Activated naive CD4-positive, alpha-beta T cell treated with Interleukin-2 at 50 U/mL for 16 hours (primary cell): Measurements from ENCODE around the gene CLEC16A.

Experiments
- DNase-seq: peaks from one replicate; pipeline ENCODE4 v3.0.0-alpha.2; 2020

The CLEC16A gene

DNA sequence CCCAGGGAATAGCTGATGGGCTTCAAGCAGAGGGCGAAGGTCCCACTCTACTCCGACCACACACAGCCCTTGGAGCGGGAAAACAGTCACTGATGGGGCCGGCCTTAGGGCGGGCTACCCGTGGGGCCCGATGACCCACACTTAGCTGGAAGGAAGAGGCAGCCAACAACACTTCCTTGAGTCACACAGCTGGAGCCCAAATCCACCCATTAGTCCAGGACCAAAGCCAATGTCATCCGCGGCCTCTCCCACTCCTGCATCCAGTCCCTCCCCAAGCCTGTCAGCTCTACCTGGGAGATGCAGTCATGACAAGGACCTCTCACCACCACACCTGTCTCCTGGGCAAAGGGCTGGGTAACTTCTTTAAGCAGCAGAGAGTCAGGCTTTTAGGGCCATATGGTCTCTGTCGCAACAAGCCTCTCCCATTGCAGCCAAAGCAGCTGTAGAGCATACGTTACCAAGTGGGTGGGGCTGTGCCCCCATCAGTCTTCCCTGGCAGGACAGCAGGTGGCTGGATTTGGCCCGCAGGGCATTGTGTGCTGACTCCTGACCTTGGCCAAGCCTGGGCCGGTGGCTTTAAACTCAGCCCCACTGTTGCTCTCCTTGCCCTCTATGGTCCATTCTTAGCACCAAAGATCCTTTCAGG, 200.9 kb downstream of the CLEC16A start:
- no peak for DNase-seq

DNA sequence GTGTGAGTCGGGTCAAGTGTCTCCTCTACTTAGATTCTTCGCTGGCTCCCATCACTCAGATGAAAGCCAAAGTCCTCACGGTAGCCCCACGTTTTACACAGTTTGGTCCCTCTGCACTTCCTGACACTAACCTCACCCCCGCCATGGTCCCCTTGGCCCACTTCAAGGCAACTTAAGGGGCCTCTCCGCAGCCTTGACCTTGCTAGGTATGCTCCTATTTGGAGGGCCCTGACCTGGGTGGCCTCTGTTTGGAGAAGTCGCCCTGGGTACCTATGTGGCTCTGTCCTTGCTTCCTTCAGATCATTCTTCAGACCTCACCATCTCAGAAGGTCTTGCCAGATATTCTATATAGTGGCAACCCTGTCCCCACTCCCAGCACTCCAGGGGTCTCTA, 201.5 kb downstream of the CLEC16A start:
- no peak for DNase-seq

DNA sequence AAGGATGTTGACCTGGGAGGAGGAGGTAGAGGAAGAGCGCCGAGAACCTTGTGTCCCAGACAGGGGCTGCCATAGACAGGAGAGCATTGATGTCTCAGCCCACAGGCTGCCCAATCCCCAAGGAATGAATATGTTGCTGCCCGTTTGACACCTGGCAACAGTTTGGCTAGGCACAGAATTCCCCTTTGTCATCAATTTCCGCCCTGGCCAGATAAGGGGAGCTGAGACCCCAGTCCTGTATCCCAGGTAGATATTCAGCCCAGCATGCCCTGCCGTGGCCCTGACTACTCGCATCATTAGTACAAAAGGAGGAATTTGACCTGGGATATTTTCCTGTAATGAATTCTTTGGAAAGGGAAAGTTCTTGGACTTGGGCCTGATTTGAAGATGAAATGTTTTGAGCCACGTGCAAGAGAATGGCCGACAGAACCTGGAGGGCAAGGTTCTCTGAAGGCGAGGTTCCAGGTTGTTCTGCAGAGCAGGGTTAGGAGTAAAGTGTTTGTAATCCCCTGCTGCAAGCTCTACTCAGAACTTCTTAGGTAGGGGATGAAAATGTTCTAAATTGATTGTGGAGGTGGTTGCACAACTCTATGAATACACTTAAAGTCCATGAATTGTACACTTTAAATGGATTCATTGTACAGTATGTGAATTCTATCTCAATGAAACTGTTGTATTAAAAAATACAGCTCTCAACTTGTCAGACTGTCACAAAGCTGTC, 202.8 kb downstream of the CLEC16A start:
- no peak for DNase-seq

DNA sequence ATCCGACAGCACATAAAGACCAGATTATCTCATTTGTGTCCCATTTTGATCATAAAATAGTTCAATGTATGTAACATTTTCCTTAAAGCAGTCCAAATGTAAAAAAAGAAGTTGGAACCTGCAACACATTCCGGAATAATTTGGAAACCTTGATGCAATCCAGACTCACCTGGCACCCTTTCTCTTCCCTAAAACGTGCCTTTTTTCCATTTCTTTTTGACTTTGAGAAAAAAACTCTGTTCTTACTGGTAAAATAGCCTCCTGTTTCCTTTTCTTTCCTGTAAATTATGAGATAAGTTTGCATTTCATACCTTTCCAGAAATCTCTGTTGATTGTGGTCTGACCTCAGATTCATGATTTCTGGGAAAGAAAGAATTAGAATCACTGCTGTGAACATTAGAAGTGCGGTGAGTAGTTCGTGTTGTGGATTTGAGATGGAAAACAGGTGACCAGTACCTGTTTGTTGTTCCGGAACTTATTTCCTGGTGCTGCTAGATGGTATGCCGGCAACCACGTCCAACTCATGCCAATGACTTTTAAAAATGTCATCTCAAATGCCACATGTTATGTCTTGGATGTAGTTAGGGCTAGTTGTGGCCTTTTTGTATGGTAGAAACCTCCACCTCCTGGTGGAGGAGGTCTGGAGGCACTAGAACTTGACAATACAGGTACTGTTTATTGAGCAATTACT, 203.5 kb downstream of the CLEC16A start:
- DNase-seq = no peak

DNA sequence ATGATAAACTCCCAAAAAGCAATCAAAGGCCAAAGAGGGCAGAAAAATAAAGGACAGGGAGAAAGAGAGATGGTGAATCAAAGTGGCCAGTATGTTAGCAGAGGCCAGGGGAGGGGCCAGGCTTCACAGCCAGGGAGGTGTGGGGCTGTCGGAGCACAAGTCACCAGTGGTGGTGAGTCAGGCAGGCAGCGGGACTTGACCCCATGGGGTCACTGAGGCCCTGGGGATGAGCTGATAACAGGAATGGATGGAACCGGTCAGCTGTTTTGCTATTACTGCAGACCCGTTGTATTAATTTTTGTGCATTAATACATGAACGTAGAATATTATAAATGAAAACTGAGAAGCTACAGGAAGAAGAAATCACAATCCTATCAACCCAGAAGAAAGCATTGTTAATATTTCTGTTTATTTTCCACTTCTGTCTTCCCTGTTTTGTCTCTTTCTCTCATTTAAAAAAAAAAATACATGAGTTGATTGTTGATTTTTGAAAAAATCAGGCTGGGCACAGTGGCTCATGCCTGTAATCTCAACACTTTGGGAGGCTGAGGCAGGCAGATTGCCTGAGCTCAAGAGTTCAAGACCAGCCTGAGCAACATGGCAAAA, 204.8 kb downstream of the CLEC16A start:
- DNase-seq = no peak

DNA sequence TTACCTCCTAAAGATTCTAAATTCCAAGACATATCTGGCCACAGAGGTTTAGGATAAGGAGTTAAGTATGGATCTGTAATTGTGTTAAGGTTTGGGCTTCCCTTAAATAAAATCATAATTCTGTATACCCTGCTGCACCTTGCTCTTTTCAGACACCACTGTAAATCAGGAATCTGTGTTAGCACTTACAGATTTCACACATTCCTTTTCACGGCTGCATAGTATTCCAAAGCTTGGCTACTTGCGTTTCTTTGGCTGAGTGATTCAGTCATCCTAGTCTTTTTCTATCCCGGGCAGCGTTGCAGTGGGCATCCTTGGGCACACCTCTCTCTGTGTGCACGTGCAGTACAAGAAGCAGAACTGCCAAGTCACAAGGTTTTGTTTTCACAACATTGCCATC, 205.8 kb downstream of the CLEC16A start:
- no peak for DNase-seq

DNA sequence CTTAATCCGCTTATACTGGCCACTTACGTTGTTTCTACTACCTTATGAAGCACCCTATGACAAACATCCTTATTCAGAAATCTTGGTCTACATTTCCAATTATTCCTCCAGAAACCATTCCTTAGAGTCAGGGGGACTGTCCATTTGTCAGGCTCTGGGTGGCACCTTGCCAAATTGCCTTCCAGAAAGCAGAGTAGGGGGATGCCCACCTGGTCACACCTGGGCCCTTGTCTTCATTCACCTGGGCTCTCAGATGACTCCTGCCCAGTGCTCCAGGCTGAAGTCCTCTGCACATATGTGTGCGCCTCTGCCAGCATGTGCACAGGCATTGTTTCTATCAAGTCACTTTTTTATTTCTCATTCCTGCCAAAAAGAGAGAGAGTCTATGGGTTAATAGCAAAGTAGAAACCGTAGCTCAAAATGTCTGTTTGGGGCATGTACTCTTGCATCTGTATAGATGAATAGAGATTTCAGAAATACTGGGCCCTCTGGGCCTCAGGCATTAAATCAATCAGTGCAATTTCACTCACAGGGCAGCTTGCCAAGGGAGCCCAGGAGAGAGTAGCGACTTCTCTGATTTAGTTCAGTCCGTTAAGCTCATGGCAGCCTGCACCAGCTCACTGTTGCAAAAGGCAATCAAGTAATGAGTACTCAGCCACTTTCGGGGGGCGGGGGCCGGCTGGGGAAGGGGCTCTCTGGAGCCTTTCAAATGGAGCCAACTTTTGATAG, 207.0 kb downstream of the CLEC16A start:
- no peak for DNase-seq

DNA sequence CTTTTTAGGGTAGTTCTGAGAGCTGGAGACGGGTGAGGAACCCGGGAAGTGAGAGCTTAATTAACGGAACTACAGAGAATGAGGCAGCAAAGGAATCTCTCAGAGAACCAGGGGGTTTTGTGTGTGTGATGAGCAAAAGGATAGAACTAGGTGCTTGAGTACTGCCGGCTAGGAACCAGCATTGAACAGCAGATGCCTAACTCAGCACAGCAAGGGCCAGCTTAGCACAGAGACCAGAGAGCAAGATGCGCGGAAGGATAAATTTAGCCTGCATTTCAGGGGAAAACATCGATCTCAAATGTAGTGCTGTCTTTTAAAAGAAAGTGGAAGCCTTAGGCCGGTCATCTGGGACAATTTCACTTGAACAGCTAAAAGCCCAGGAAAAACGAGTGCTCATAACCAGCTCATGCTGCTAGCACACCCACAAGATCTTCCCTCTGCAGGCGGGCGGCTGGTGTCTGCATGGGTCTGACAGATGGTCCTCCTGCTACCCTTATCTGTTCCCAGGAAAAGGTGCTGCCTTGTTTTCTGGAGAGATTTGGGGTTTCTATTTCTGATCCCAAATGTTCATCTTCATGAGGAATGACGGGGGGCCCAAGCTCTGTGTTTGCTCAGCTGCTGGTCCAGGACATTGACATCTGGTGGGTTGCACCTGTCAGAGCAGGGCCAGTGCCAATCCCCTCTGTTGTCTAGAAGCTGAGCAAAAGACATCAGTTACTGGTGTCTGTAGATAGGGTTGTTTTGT, 207.7 kb downstream of the CLEC16A start:
- no peak for DNase-seq

DNA sequence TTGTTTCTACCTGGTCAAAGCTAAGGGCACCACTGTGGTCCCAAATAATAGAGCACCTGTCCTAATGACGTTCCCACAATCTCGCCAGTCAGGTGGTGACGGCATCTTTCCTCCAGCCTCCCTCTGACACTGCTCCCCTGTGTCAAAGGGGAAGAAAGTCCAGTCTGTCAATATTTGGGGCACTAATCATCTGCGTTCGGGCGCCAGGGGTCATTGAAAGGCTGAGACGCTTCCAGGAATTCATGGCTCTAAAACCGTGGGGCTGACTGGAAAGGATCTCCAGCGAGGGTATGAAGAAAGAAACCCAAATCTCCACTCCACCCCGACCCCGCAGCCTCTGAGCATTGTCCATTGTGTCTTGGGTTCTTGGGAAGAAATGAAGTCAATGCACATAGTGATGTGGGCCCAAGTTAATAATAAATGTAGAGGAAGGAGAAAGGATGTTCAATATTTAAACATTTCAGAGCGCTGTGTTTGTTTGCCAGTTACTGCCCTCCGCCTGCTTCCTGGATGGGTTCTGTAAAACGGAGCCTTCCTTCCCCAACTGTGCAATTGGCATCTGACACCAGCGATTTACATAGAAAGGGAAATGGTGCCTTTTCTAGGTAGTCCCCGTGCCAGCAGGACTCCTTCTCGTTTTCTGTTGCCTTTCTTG, 208.4 kb downstream of the CLEC16A start:
- no peak for DNase-seq

DNA sequence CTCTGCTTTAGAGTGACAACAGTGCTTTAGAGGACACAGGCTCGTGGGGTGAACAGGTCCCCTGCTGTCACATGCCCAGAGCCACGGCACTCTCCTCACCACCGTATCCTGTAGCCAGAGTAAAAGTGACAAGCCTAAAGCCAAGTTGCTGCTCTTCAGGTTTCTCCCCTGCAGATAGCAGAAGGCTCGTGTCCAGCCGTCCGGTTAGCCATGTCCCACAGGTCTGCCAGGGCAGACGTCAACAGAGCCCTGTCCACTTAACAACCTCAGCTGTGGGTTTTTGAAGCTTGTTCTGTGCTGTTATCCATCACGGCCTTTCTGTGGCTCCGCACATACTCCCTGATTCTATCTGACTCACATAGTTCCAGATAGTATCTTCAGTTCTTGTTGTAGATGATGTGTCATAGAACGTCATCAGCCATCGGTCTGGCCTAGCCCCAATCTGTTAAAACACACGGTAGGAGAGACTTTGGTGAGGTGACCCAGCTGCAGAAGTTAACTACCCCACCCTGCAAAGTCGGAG, 211.0 kb downstream of the CLEC16A start:
- DNase-seq = no peak

DNA sequence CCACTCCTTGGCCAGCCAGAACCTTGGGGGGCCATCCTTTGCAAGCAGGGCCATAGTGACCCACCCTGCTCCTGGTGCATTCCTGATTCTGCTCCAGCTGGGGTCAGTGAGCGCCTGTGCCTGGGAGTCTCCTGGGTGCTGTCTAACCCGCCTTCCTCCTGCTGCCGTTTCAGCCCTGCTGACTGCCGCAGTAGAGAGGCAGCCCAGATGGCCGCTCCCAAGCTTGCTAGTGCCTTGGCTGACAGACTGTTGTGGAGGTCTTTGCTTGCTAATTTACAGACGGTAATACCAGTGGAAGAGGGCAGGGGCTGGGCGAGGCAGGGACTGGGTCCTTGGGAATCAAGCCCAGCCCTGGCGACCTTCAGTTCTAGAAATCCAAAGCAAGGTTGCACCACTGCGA, 212.0 kb downstream of the CLEC16A start:
- no peak for DNase-seq

DNA sequence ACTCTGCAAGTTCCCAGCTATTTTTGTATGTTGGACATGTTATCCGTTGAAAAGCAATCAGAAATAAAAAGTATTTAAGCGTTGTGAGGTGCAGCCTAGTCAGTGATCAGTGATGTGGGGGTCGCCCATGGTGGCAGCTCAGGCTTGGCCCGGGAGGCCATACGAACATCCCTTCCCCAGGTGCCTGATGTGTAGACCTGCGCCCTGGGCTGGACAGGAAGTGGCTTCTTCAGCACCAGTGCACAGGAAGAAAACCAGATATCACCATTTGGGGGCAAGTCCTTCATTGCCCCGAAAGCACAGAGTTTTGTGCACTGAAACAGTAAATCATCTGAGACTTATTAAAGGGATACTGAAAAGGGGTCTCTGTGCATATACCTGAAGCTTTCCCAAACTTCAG, 212.8 kb downstream of the CLEC16A start:
- DNase-seq = no peak

DNA sequence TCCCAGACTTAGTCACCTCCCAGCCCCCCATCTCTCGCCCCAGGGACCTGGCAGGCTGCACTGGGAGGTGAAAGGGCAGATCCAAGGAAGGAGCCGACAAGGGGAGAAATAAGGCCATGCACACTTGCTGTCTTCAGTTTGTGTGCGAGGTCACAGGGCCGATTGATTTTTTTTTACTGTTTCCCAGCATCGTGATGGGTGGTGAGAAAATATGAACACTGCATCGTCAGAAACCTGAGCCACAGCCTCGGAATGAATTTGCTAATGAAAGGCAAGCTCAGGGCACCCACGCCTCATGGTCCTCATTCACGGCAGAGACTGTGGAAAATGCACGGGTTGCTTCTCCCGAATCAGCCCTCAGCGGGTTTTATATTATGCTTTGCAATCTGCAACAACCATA, 213.7 kb downstream of the CLEC16A start:
- no peak for DNase-seq

DNA sequence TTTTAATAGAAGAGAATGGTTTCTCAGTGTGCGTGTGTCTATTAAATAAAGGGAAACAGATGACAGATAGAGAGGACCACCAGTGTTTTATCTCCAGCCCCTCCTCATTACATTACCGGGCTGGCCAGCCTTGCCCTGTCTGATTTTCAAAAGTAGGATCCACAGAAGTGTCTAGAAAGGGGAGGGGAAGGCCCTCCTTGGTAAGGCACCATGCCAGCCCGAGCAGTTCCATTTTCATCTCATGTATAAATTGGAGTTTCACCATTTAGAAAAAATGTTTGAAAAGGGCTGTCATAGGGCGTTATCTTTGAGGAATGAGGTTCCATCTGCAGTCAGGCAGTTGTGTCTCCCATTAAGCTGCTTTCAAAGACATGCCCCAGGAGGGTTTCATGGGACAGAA, 214.9 kb downstream of the CLEC16A start:
- no peak for DNase-seq

DNA sequence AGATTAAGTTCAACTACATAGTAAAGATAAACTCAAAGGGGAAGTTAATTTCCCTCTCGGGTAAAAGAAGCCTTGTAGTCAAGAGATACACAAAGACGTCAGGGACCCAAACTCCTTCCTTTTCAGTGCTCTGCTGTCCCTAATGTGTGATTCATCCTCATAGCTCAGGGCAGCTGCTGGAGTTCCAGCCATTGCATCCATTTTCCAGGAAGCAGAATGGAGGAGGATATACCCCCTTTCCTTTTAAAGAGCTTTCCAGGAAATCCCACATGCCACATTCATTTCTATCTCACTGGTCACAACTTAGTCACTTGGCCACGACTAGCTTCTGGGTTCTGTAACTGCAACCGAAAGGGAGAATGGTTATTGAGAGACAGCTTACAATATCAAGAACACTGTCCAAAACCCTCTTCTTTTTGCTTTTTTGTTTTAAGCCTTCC, 216.3 kb downstream of the CLEC16A start:
- no peak for DNase-seq

DNA sequence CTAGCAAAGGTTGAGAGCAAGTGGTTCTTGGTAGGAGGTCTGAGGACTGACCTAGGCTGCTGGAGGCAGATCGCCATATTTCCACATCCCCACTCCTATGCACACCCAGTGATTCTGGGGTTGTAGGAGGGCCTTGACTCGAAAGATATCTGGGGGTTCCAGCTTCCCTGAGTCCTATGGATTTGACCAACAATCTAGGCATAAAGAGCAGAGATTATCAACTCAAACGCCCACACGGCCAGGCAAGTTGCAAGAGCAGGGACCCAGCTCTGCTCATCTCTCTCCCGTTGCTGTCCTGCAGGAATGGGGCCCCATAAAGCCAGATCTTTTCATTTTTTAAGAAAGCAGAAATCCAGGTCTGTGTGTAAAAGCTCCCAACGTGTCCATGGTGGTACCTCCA, 217.1 kb downstream of the CLEC16A start:
- no peak for DNase-seq

DNA sequence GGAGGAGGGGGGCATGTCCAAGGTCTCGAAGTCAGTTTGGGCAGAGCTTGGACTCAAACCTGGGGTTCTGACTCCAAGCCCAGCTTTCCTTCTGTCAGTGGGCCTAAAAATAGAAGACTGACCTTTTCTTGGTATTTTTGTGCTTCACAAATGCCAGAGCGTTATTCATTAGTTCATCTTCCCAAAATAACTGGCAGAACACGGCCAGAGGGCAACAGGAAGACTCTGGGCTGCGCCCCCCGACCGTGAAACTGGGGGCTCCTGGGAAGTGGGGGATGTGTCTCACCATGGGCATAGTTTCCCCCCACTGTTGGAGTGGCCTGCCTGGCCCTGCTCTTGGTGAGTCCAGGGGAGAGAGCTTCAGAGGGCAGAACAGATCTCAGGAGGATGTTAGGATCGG, 217.6 kb downstream of the CLEC16A start:
- DNase-seq = no peak

DNA sequence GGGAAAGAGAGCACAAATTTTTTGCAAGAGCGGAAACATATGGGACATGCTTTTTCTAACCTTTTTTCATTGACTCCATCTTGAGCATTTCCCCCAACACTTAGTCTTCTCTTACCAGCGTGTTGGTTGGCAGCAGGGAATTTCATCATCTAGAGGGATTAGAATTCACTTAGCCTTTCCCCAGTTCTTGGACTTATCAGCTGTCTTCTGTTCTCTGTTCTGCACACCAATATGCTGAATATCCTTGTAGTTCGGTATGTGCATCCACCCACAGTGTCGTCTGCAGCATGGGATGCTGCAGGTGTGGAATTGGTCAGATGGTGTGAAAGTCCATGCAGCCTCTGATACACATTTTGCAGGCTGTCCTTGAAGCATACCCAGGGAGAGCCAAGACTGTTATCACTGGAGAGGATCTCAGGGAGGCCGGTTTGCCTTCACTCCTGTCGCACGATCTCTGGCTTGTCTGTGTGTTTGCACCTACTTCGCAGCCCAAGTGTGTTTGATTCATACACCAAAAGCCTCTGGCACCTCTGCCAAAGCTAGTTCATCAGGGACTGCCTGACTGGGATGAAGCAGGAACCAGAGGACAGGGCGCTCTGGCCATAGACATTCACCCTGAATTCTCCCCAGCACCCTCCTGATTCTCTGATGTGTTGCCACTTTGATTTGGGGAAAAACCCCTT, 218.4 kb downstream of the CLEC16A start:
- DNase-seq = no peak

DNA sequence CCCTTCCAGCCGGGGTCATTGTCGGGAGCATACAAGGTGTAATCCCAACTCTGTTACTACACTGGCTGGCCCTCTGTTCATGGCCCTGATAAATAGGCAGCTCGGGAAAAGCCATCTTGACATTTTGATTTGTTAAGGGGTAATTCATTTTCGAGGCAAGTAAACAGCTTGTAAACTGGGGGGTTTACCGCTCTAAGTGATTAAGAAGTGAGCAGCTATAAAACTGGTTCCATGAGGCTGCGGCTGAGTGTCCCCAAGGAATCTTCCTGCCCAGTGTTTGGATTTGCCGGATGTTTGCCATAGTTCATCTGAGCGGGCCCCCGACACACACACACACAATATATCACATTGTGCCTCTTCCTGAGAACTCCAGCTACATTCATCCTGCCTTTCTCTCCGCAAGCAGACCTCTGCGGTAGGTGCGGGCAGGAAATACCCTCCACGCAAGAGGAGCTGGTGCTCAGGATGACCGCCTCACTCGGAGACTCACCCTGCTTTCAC, 219.4 kb downstream of the CLEC16A start:
- DNase-seq = no peak

DNA sequence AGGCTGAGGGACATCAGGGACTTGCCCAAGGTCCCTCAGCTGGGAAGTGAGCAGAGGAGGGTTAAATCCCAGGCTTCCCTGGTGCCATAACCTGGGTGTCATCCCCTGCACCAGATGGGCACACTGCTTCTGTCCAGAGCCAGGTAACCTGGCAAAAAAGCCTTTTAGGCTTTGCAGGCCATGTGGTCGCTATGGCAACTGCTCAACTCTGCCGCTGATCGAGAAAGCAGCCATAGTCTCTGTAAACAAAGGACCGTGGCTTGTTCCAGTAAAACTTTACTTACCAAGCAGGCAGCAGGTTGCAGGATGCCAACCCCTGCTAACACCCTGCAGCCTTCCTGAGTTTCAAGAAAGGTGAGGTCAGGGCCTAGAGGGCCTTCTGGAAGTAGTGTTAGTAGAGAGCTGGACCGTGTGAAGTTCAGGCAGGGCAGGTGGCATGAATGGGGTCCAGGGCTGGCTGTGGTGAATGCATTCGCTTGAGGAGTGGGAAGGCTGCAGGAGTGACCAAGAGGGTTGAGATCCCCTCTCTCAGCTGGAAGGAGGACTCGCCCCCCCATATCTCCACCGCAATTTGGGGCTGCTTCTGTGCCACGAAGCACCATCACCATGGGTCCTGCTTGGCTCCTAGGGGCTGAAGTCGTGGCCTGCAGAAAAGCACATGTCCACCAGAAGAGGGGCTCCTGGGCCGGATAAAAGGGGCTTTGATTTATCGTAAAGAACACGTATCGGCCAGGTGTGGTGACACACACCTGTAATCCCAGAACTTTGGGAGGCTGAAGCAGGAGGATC, 220.3 kb downstream of the CLEC16A start:
- no peak for DNase-seq
